SHP77 treated with DMSO at 0.1 percent for 48 hours (cell line): Measurements from ENCODE around the gene PODXL.
"Not testable (repeated sequence)": the region's sequence is repeated elsewhere in the genome, so short reads cannot be mapped to it uniquely, and the experiment has no call there.

ENCODE experiments used
- DNase-seq: peaks from one replicate; lab custom pipeline; 2025; lab: John Stamatoyannopoulos, UW

Gene PODXL

DNA sequence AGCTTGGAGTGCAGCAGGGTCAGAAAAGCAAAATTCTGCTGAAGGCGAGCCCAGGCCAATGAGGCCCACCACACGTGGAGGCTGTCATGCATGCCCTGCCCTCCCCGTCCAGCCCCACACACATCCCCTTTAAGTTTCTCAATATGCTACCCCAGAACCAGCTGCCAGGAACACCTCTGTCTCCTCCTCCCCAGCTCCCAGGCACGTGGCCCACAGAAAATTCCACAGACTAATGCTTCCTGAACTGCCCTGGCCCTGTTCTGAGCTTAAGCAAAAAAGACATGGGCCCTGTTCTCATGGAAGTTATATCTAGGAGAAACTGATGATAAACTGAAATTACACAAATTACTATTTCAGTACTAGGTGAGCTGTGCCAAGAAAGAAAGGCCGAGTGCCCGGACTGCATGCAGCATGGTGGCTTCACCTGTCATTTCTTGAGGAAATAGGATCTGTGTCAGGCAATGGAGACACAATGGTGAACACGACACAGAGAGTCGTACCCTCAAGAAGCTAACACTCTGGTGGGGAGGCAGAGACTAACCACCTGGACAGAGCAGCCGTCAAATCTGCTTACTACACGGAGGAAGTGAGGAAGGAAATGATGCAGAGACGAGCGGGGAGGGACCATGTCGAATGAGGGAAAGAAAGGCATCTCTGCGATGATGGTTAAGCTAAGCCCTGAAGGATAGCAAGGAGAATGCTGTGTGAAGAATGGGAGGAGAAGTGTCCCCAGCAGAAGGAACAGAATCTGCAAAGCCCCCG is 44.5 kb downstream of the PODXL start:
- DNase-seq: no peak

- DNase-seq: no peak
These were observed 45.4 kb downstream of the PODXL start for GRCh38 chr7:131511071-131511470.

DNA sequence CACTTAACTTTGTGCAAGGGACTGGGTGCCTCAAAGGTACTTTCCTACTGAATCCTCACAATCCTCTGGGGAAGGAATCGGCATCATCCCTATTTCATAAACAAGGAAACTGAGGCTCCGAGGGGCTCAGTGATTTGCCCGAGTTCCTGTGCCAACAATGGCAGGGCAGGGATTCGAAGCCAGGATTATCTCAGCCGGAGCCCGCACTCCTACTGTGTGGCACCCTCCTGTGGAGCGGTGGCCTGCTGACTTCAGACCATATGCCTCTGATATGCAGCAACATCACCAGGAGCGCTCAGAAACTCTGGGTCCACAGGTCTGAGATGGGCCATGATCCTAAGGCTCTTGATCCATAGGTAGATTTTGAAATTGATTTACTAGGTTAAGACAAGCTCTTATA is 46.6 kb downstream of the PODXL start:
- no peak for DNase-seq

DNA sequence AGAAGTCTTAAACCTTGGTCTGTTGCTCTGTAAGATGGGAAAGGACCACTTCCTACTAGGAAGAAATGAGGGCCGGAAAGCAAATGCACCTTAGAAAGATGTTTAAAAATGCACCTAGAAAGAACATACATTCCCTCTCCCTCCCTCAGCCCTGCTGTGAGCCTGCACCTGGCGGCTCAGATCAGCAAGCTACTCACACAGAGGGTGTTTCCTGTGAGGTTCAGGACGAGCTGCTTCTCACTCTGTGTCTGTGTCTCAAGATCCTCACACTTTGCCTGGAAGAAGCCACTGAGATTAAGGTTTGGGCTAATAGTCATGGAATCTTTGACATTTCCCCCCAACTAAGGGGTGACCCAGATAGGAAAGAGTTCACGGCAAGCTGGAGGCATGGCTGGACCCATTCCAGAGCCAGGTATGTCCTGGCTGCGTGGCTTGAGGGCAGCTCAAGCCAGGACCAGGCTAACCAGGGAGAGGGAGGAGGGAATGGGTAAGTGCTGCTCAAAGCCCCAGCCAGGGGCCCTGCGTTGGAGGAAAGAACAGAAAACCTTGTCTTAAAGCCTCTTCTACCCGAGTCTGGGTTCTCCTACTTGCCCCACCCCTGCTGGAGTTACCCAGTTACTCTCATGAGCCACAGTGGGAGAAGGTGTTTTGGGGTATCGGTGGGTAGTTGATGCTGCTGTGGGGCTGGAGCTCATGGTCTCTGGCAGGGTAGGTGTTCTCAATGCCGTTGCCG is 47.5 kb downstream of the PODXL start:
- DNase-seq: no peak

GRCh38 chr7:131507592-131508331 is 48.7 kb downstream of the PODXL start:
- peak; percentile 65 for DNase-seq

- no peak for DNase-seq
These were observed 49.8 kb downstream of the PODXL start for GRCh38 chr7:131506597-131506996.

GRCh38 chr7:131505636-131506557 is 50.5 kb downstream of the PODXL start:
- no peak for DNase-seq

DNA sequence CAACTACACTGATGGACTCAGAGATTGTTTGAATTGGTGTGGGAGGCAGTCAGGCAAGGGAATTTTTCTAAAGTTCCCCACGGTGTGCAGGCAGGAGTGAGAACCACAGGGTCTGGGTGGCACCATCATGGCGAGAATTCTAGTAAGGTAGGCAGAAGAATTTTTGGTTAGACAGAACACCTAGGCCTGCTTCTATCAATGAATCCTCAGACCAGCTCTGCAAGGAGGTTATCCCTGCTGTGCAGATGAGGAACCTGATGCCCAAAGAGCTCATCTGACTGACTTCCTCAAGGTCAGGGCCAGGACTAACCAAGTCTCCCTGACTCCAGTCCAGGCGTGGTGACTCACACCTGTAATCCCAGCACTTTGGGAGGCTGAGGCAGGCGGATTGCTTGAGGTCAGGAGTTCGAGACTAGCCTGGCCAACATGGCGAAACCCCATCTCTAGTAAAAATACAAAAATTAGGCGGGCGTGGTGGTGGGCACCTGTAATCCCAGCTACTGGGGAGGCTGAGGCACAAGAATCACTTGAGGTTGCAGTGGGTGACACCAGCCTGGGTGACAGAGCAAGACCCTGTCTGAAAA is 51.3 kb downstream of the PODXL start:
- not testable (repeated sequence) for DNase-seq

DNA sequence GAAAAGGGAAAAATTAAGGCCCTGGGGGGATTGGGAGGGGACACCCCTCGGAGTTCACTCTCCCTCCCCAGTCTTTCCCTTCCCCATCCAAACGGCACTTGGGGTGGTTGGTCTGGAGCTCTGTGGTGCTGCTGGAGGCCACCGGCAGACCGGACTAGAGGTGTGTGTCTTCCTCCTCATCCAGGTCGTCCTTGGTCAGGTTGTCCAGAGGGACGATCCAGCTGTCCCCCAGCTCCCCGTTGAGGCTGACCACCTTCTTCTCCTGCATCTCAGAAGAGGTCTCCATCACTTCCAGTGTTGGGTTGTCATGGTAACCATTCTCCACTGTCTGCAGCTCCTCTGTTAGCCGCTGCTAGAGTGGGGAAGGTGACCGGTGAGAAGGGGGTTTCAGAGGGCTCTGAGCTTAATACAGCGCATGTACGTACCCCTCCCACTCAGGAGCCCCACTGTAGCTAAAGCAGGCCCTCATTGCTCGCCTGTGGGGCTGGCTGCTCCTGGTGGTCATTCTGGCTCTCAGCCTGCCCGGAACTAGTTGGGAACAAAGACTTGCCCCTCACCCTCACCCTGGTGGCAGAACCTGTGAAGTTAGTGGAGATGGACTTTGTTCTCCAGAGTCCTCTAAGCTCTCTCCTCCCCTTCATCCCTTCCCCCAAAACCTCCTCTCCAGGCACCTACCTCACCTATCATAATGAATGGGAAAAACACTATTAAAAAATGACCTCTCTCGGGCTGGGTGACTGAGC is 52.1 kb downstream of the PODXL start:
- DNase-seq: no peak

DNA sequence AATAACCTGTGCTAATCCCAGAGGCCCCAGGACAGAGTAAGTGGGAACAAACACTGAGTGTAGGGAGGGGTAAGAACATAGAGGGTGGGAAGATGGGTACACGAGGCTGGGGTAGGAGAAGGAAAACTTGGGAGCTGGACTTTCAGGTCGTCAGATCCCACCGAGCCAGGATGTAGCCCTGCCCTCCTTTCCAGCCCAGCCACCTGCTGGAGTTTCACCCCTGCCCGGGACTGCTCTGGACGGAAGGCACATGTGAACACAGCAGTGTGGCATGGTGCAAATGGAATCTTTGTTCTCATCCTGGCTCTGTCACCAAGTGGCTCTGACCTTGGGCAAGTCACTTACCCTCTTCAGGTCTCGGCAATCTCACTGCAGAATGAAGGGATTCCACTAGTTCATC is 52.8 kb downstream of the PODXL start:
- DNase-seq: no peak

GRCh38 chr7:131502810-131503508 is 53.5 kb downstream of the PODXL start:
- peak; percentile 58 for DNase-seq

- DNase-seq: no peak
These were observed 54.3 kb downstream of the PODXL start for GRCh38 chr7:131501930-131502685.

- DNase-seq: no peak
These were observed 55.0 kb downstream of the PODXL start for GRCh38 chr7:131501422-131501821.

DNA sequence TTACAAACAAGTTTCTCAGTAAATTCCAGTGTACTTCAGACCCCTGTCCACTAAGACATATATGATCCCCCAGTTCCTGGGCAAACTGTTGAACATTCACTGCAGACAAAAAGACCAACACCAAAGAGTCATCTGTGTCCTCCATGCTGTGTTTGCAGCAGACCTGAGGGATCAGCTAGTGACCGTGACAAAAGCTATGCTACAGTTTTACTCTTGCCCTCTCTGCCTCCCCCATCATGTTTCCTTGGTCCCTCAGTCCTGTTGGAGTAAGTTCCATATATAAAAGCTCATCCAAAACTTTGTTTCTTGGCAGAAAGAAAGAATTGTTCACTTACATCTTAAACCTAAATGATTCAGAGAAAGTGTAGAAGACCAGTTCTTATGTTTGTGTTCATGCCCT is 56.1 kb downstream of the PODXL start:
- DNase-seq: no peak

- DNase-seq: no peak
These were observed 56.6 kb downstream of the PODXL start for GRCh38 chr7:131499801-131500200.

GRCh38 chr7:131498237-131498885 is 58.1 kb downstream of the PODXL start:
- DNase-seq: no peak

GRCh38 chr7:131497454-131497853 is 59.0 kb downstream of the PODXL start:
- DNase-seq: no peak

DNA sequence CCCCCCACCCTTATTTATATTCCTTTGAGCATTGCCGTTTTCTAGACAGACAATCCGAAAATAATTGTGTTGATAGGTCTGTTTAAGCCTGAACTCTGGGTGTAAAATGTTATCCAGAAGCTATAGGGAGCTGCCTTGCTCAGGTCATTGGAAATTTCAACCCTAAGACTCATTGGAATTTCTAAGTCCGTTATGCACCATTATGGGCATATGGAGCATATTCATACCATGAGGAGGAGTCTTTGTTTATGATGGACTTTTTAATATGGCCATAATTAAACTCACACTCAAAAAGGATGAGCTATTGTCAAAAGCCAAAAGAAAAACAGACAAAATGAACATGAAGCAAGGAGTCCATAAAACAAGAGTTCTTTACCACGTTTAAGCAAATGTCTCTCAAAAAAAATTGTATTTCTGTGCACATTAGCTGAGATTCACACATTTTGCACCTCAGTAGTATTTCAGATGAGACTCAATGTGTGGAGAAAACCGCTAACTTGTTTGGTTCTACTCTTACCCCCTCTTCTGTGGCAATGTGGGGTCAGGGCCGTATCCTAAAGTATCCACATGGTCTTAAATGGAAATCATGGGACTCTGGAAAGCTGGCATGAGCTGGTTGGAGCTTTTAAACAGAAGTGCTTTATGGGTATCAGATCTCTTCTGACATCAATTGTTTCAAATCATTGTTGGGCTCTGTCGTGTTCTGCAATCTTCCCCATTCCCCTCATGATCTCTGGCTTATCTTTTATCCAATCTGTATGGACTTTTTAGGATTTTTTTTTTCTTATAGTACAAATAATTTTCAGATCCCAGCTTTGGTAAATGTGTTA is 60.5 kb downstream of the PODXL start:
- no peak for DNase-seq
